Right lung (tissue), 5 donors: ENCODE results near the gene SH3GL3. TPM values are rescaled to one million over a fixed set of nuclear protein-coding genes. Genes with fewer than 3 reads are reported as not detected.

Experiments used
- DNase-seq, 2 donors: peaks; one replicate each; pipeline ENCODE4 v3.0.0-alpha.2; 2013
- polyA plus RNA-seq, 5 donors: library from polyadenylated mRNA; unstranded; fragments of 120-200 nt; gene quantifications; one replicate each; pipeline versions ENCODE4 v1.2.1 to v1.2.3, GENCODE V29; 2013; ENCODE audit warnings: inconsistent platforms in 1 of 5, low replicate concordance in 1 of 5; ENCODE audit not compliant: insufficient read length in 5 of 5, insufficient read depth in 1 of 5

Gene SH3GL3
- polyA plus RNA-seq, 5 donors = 8.0 to 18.6 (median 11.9) TPM

DNA sequence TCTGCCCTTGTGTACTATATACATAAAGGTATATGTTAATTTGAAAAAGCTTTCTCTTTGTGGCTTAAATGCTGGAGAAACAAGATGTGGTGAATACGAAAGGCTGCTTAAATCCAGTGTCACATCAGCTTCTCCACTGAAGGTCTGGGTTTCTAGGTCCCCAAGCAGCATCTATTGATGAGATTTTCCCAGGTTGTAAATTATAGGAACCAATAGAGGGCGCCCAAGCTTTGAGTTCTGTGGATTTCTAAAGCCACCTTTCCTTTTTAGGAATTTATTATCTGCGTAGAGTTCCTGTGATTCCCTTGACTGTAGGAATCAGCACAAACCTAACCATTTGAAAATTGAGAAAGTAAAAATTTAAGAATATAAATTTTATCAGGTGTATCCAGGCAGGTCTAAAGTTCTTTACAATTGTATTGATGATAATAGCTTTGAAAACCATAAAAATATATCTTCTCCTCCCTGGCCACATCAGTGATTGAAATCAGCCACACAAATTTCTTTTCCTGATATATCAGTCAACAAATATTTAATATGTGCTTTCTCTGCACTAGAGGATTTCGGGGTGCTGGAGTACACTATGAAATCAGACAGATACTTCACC, 118.5 kb downstream of the SH3GL3 start:
- peak in 1 of 2 donors; percentile 18 for DNase-seq

DNA sequence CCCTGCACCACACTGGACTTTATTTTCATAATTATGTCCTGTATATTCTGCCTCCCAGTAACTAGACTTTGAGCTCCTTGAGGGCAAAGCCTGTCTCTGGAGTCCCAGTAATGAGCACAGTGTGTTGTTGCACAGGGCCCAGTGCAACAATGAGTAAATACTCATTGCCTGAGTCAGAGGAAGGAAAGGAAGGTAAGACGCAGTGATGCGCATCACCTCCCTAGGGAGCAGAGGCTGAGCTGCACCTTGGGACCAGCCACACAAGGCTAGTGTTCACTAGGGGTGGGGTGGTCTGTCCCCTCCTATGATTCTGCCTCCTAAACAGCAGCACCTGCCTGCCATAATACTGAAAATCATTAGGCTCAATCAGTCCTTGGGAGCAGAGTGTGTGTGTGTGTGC, 120.2 kb downstream of the SH3GL3 start:
- no peak for DNase-seq

DNA sequence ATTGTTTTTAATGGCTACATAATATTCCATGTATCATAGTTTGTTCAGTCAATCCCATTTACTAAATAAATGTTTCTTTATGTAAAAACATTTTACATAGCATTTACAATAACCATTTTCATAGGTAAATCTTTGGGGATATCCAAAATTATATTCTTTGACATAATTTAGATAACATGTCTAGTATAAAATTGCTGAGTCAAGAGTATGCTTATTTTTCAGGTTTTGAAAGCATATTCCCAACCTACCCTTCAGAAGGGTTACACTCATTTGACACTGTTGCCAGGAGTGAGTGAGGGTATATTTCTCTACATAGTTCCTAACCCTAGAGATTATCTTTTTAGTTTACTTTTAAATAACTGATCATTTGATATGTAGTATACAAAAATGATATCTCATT, 122.2 kb downstream of the SH3GL3 start:
- DNase-seq = no peak

DNA sequence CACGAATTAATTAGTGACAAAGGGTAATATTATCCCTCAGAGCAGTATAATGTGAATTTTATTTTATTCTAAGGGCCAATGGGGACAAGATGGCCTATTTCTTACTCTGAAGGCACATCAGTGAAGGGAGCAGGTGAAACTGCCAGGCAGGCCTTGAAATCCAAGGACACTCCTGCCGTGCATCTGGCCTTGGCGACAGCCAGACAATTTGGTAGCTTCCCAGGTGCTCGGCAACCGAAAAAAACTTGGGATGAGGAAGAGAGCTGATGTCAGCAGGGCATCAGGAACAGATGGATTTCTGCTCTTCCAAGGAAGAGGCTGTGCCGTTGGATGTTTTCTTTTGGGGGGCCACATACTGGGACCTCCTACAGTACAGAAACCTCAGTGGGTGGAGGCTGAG, 123.6 kb downstream of the SH3GL3 start:
- DNase-seq = no peak

DNA sequence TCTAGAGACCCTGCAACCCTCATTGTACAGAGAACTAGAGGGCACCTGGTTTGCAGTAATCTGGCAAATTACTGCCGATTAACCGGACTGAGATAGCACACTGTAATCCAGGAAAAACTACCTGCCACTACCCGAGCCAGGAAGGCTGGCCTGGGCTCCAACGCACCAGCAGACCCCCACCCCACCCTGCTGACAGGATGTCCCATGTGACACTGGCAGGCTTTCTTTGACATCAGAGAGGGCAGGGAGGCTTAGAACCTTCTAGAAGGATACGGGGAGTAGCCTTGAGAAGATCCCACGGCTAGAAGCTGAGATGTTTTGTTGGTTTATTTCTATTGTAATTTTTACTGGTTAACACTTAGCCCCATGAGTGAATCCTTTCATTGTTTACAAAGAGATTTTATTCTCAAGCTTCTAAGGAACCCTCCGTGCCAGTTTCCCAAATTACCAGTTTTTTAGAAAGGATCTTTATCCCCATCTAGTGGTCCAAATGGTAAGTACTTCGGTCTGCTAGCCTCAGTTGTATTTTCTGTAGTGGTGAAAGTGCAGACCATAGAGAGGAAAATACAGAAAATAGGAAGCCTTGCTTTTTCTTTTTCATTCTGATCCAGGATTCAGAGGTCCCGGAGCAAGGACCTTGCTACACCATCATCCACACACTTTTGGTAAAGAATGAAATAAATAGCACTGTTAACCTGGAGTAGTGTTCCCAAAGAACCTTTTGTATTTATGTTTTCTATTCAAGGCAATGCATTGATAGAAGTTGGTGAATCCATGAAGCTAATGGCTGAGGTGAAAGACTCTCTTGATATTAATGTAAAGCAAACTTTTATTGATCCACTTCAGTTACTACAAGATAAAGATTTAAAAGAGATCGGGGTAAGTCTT, 124.9 kb downstream of the SH3GL3 start:
- DNase-seq = no peak

DNA sequence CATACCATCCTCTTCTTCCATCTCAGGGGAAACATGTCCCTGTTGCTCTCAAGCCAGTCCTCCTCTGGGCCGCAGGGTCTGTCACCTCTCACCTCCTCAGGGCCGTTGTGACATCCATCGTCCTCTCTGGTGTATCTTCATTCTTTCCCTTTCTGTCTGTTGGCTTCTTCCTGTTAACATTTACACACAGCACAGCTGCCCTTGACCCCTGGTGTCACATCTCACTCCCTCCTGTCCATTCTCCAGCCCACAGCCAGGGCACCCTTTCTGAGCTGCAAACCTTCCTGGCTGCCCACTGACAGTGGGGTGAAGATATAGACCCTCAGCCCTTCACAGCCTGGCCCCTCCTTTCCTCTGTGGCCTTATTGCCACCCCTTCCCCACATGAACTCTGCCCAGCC, 127.2 kb downstream of the SH3GL3 start:
- DNase-seq = no peak

DNA sequence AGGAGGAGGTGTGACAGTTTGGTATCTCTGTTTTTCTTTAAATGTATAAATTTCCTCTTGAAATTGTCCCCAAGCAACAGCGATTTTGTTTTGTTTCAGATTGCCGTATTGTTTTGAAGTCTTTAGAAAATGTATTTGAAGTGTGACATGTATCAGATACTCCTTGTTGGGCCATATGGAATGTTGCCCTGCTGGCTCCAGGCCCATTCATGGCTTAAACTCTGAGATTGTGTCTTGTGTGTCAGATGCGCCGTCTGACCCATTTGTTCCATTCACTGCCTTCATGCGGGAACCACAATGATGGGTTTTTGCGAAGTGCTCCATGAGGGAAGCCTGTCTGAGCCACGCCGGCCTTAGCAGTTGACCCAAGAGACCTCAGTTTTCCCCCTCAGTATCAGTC, 131.6 kb downstream of the SH3GL3 start:
- DNase-seq = peak; percentile 33 to 35

DNA sequence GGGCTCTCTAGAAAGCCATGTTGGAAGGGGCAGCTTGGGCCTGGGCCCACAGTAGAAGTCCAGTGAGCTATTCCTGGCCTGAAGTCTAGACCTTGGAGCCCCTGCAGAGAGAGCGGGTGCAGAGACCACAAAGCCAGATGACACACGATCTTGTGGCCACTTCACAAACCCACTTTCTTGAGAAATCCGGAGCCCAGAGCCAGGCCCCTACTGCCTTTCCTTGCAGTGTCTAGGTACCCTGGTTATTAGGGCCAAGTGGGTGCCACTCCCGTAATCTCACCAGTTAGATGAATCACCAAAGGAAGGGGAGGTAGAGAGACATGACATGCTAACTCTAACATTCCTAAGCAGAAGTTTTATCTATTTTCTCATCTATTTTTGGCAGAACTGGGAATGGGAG, 134.2 kb downstream of the SH3GL3 start:
- no peak for DNase-seq

DNA sequence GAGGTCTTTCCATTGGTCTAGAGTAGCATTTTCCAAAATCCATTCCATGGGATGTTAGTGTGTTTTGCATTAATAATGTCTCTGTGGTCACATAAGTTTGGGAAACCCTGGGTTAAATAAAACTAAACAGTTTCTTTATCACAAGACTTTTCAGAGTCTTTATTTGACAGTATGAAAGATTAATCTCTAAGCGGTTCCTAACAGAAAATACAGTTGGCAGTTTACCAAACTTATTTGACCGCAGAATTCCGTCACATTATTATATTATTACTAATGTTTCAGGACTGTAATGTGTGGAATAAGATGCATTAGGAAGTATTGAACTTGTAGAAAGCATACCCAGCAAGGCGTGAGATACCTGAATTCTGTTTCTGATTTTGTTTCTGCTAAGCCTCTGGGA, 135.2 kb downstream of the SH3GL3 start:
- DNase-seq = no peak

DNA sequence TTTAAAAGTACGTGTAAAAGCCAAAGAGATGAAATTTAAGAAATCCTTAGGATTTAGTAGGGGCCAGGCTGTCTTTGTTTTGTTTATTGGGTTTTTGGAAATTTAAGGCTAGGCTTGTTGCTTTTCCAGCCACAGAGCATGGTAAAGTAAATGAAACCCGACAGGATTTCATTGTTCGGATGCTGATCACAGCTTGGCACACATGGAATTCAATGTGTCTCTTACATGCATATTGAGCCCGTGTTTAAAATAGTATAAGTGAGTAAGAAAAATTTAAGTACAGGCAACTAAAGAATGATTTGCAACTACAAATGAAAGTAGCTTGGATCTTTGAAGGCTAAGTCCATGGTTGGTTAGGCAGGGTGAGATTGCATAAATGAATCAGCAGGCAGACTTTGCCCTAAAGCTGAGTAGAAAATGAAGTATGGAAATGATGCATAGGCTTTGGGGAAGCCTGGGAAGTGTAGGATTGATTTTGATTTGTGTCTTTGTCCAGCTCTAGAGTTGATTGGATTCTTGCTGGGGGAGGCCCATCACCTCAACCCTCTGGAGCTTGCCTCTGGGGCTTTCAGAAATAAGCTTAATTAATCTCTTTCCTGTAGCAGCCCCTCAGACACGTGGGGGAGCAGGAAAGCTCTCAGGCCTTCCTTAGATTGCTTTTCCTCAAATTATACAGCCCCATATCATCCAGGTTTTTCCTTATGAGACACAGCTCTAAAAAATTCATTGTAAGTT, 138.6 kb downstream of the SH3GL3 start:
- no peak for DNase-seq

DNA sequence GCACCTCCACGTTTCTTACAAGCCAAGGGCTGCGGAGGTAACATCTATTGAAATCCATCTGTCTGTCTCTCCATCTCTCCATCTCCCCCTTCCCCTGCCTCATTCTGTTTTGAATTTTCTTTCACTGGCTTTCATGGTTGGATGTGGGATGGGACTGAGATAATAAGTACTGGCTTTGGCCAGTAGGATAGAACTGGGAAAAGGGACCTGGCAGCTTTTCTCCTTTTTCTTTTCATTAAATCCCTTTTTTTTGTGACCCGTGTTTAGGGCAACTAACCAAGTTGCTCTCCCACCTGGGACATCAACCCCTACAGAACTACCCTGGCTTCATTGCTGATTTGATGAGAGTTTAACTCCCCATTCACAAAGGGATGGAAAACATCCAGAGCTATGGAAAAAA, 139.9 kb downstream of the SH3GL3 start:
- DNase-seq = no peak

DNA sequence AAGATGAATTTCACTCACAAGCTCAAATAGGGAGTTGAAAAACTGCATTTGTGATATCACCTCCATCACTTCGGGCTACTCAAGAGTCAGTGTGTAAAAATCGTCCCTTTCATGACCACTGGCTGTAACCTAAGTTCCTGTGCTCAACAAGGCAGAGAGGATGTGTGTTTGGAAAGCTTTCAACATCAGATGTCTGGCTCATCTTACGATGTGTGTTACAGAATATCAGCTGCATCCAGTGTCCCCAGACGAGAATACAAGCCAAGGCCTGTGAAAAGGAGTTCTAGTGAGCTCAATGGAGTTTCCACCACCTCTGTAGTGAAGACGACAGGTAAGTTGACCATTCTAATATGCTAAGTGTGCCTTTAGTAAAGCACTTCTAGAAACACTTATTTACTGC, 141.3 kb downstream of the SH3GL3 start:
- DNase-seq = no peak

DNA sequence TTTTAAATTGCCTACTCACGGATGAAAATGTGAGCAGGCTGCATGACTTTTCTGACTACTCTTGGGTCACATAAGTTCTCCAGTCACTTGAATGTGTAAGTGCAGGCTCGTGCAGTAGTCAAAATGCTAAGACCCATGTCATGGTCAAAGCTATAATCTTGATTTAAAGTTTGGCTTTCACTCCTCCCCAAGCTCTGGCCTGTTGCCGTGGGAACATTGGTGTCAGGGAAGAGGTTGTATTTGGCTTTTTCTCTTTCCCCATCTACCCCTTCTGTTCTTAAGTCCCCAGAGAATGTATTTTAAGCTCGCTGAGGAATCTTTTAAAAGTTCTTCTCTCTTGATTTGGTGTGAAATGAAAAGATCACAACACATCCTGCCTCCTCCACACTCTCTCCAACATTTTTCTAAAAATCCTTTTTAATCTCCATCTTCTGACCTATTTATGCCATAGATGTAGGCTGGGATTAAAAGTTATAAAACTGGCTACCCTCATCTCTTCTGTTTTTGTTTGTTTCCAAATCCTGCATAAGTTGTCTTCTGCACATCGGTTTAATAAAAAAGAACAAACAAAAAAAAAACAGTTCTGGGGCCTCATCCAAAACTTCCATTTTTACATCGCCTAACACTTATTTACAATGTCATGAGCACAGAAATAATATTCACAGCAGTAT, 145.4 kb downstream of the SH3GL3 start:
- DNase-seq = peak; percentile 67 to 70

DNA sequence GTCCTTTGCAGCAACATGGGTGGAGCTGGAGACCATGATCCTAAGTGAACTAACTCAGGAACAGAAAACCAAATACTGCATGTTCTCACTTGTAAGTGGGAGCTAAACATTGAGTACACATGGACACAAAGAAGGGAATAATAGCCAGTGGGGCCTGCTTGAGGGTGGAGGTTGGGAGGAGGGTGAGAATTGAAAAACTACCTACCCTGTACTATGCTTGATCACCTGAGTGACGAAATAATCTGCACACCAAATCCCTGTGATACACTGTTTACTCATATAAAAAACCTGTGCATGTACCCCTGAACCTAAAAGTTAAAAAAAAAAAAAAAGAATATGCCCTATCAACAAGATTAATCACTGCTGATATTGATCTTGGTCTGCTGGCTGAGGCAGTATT, 148.1 kb downstream of the SH3GL3 start:
- DNase-seq = no peak

DNA sequence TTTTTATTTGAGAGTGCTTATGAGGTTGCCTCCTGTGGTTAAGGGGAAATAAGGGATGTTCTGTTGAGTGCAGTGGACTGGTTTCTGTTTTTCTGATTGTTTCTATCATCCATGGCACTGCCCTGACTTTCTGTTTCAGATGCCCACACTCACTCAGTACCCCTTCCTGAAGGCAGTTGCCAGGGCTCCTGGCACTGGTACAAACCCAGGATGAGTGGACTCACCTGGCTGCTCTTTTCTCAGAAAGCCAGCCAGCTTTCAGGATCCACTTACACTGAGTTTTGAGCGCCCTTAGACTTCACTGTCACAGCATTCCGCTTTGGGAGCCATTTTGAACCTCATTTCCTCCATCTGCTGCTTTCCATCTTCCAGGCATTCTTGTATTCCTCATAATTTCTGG, 150.9 kb downstream of the SH3GL3 start:
- DNase-seq = no peak

DNA sequence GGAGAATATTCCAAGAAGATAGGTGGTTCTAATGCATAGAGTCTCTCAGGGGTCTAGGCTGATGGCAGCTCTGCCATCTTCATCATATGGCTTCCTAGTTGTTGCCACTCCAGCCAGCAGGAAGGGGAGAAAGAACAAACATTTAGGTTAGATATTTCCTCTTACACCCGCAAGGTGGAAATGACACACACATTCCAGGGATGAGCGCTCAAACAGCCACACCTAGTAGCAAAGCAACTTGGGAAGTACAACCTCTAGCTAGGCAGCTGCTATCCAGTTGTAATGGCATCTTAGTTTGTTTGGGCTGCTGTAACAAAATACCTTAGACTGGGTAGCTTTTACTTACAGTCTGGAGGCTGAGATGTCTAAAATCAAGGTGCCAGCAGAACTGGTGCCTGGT, 154.9 kb downstream of the SH3GL3 start:
- DNase-seq = no peak

DNA sequence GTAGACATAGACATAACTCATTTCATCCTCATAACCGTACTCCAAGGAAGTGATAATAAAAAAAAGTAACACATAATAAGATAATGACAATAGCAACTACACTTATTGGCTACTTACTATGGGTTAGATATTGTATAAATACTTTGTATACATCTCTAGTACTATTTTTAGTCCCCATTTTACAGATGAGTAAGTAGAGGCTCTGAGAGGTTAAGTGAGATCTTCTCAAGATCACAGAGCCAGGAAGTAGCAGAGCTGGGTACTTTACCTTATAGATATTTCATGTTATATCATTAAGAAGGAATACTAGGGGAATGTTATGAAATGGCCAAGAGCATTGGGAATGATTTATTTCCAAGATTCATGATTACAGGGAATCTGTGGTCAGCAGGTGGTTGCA, 157.4 kb downstream of the SH3GL3 start:
- DNase-seq = no peak

DNA sequence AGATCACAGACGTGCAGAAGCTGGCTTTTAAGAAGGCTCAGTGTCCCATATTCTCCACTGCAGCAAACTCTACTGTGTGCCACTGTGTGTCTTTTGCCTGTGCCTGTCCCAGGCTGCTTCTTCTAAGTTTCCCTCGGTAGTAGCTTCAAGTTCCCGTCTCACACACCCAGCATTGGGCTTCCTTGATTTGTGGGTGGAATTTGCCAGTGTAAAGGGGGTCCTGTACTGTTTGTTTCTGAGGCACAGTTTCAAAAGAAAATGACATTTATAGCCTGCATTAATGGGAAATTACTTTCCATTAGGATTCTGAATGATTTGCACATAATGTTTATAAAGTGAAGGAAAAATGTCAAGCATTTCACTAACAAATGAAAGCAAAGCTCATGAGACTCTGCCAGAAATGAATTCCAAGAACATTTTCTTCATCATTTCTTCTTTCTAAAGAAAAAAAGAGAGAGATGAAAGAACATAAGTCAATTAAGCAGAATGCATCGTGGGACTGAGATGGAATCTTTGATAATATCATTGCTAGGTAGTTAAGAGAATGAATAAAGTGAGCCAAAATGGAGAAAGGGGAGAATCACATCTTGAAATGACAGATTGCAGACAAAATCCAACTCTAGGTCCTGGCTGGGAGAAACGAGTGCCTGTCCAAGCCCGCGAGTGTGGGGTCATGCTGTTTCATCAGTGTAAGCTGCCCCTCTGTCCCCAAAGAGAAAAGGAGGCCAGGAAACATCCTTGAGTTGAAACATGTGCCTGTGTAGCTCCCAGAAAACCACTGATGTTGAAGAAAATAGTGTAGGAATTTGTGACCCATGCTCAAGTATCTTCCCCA, 158.2 kb downstream of the SH3GL3 start:
- peak; percentile 80 to 82 for DNase-seq

DNA sequence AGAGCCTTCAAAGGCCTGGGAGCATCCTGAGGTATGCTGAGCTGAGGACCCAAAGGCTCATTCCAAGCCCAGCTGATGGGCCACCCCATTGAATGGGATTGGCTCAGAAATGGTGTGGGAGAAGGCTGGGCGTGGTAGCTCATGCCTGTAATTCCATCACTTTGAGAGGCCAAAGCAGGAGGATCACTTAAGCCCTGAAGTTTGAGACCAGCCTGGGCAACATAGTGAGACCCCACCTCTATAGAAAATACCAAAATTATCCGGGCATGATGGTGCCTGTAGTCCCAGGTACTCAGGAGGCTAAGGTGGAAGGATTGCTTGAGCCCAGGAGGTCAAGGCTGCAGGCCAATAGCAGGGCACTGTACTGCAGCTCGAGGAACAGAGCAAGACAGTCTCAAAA, 163.0 kb downstream of the SH3GL3 start:
- DNase-seq = no peak

DNA sequence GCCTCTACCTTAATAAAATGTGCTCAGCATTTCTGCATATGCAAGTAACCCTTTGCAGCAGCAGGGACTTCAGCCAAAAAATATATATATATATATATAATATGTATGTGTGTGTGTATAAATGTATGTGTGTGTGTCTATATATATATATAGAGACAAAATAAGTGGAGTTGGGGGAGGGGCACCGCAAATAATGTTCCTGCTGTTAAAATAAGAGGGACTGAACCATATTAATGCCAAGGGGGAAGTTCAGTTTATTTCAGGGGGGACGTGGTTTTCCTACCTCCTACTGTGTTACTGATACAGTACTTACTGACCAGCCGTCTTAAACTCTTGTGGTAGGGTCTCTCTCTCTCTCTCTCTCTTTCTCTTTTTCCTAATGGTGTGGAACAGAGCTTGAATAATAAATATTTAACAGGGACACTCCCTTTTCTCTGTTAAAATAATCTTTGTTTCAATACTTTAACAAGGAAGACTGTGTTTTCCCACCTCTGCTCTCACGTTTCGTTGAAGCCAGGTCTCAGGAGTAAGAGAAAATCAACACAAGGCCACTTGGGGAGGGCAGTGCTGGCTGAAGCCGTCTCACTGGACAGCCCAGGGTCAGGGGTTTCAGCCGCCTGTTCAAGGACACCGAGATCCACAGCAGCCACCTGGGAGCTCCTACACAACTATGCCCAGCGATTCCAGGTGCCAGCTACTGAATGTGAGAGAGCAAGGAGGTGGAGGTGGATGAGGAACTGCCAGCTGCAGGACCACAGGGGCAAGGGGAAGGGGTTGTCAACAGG, 164.0 kb downstream of the SH3GL3 start:
- DNase-seq = no peak

DNA sequence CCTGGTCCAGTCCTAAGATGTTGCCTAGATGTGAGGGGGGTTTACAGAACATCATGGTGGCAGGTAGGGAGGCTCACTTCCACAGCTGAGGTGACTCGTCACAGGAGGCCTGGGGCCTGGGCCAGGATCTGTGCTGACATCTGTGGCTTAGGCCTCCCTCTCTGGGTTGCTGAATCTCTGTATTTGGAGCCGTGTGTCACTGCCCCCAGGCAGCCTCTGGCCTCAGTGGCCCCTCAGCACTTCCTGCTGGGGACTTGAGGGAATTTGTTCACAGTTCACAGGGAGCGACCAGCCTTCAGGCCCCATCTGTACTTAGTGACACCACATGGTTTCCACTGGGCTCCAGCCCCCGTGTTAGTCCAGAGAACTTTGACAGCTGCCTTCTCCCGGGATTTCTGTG, 165.1 kb downstream of the SH3GL3 start:
- no peak for DNase-seq
